WTC11 (cell line): ENCODE results near the gene SPOCD1. TPM values are rescaled to one million over a fixed set of nuclear protein-coding genes. Genes with fewer than 3 reads are reported as not detected.

Experiments used
- ATAC-seq: fragments of 200-7000 bp; cut with Tn5 transposase; 2 replicates; pipeline ENCODE4 v1.10.0; 2021; ENCODE audit warnings: mild to moderate bottlenecking, moderate library complexity
- CTCF ChIA-PET: fragments of 300-600 bp; sonication (Branson Sonifier 250); formaldehyde crosslinking; loops from one replicate; lab custom pipeline; 2021; ENCODE audit warnings: antibody characterized with exemption; lab: Charles Lee
- POLR2A ChIA-PET: fragments of 350-600 bp; sonication (Branson Sonifier 250); formaldehyde crosslinking; loops from one replicate; lab custom pipeline; 2021; ENCODE audit warnings: antibody characterized with exemption; lab: Charles Lee
- DNase-seq: peaks from one replicate; pipeline ENCODE4 v3.0.0; 2021; ENCODE audit warnings: low spot score
- H3K27ac Mint-ChIP-seq: 2 replicates; pipeline ENCODE4 v1.8.0; 2021; ENCODE audit warnings: mixed read lengths
- H3K27me3 Mint-ChIP-seq: 2 replicates; pipeline ENCODE4 v1.8.0; 2021; ENCODE audit warnings: low read depth, mild to moderate bottlenecking, moderate library complexity, mixed read lengths
- H3K36me3 Mint-ChIP-seq: 2 replicates; pipeline ENCODE4 v1.8.0; 2021; ENCODE audit warnings: mixed read lengths
- H3K4me1 Mint-ChIP-seq: 2 replicates; pipeline ENCODE4 v1.8.0; 2022; ENCODE audit warnings: mixed read lengths
- H3K4me3 Mint-ChIP-seq: 2 replicates; pipeline ENCODE4 v1.8.0; 2021; ENCODE audit warnings: mild to moderate bottlenecking, moderate library complexity, mixed read lengths
- H3K9me3 Mint-ChIP-seq: 2 replicates; pipeline ENCODE4 v1.8.0; 2021; ENCODE audit warnings: mixed read lengths
- CREB1 ChIP-seq: sonication (generic); formaldehyde crosslinking; IDR thresholded peaks from 2 replicates; pipeline ENCODE4 v1.8.0; 2023; ENCODE audit warnings: mild to moderate bottlenecking, missing genetic modification reagents
- E2F1 ChIP-seq: sonication (generic); formaldehyde crosslinking; IDR thresholded peaks from 2 replicates; pipeline ENCODE4 v1.8.0; 2022; ENCODE audit warnings: mild to moderate bottlenecking, missing genetic modification reagents
- E2F4 ChIP-seq: sonication (generic); formaldehyde crosslinking; IDR thresholded peaks from 2 replicates; pipeline ENCODE4 v1.8.1; 2022; ENCODE audit warnings: low read depth, mild to moderate bottlenecking, moderate library complexity, missing genetic modification reagents, borderline replicate concordance
- ELF4 ChIP-seq: sonication (generic); formaldehyde crosslinking; IDR thresholded peaks from 2 replicates; pipeline ENCODE4 v1.8.1; 2022; ENCODE audit warnings: low read depth, mild to moderate bottlenecking, moderate library complexity, missing genetic modification reagents
- ETV6 ChIP-seq: sonication (generic); formaldehyde crosslinking; IDR thresholded peaks from 2 replicates; pipeline ENCODE4 v1.8.1; 2022; ENCODE audit warnings: mild to moderate bottlenecking, missing genetic modification reagents
- GTF2I ChIP-seq: fragments of 250-450 bp; sonication (Bioruptor Pico); conservative IDR thresholded peaks from 2 replicates; pipeline ENCODE4 v1.4.0; 2021; ENCODE audit warnings: mild to moderate bottlenecking
- MAX ChIP-seq: sonication (generic); formaldehyde crosslinking; IDR thresholded peaks from 2 replicates; pipeline ENCODE4 v1.8.0; 2022; ENCODE audit warnings: mild to moderate bottlenecking, missing genetic modification reagents
- NR1H2 ChIP-seq: sonication (generic); formaldehyde crosslinking; IDR thresholded peaks from 2 replicates; pipeline ENCODE4 v1.9.0; 2021; ENCODE audit warnings: mild to moderate bottlenecking, moderate library complexity, missing genetic modification reagents
- SMAD3 ChIP-seq: sonication (generic); formaldehyde crosslinking; IDR thresholded peaks from 2 replicates; pipeline ENCODE4 v1.8.0; 2022; ENCODE audit warnings: missing genetic modification reagents, mild to moderate bottlenecking, borderline replicate concordance
- SMAD4 ChIP-seq: sonication (generic); formaldehyde crosslinking; IDR thresholded peaks from 2 replicates; pipeline ENCODE4 v1.8.0; 2022; ENCODE audit warnings: mild to moderate bottlenecking, missing genetic modification reagents
- SP1 ChIP-seq: sonication (generic); formaldehyde crosslinking; conservative IDR thresholded peaks from 2 replicates; pipeline ENCODE4 v1.8.1; 2022; ENCODE audit warnings: missing genetic modification reagents
- STAT6 ChIP-seq: sonication (generic); formaldehyde crosslinking; conservative IDR thresholded peaks from 2 replicates; pipeline ENCODE4 v1.8.1; 2023; ENCODE audit warnings: mild to moderate bottlenecking, low read depth, missing genetic modification reagents, moderate library complexity
- TCF7 ChIP-seq: sonication (generic); formaldehyde crosslinking; IDR thresholded peaks from 2 replicates; pipeline ENCODE4 v1.8.0; 2022; ENCODE audit warnings: mild to moderate bottlenecking, low read depth, missing genetic modification reagents, moderate library complexity
- USF1 ChIP-seq: sonication (generic); formaldehyde crosslinking; IDR thresholded peaks from 2 replicates; pipeline ENCODE4 v1.8.0; 2022; ENCODE audit warnings: mild to moderate bottlenecking, missing genetic modification reagents
- ZBTB21 ChIP-seq: sonication (generic); formaldehyde crosslinking; IDR thresholded peaks from 2 replicates; pipeline ENCODE4 v1.8.1; 2023; ENCODE audit warnings: mild to moderate bottlenecking, missing genetic modification reagents, borderline replicate concordance
- ZBTB43 ChIP-seq: sonication (generic); formaldehyde crosslinking; IDR thresholded peaks from 2 replicates; pipeline ENCODE4 v1.8.1; 2023; ENCODE audit warnings: mild to moderate bottlenecking, missing genetic modification reagents
- ZNF281 ChIP-seq: sonication (generic); formaldehyde crosslinking; IDR thresholded peaks from 2 replicates; pipeline ENCODE4 v1.8.0; 2023; ENCODE audit warnings: mild to moderate bottlenecking, missing genetic modification reagents
- total RNA-seq: library from RNA; stranded (reverse); gene quantifications from 3 replicates; pipeline ENCODE4 v1.2.3, GENCODE V29; 2021

SPOCD1 gene
- total RNA-seq, 1 experiment from 2014 or later = 3.0 TPM

- DNase-seq (peak; percentile 54), ATAC-seq (peak; percentile 8)
- peaks cover 5% of the 10 kb centered on the region for H3K27me3 Mint-ChIP-seq
- no peak overlapping the region for H3K27ac Mint-ChIP-seq
- peaks cover 3% of the 10 kb centered on the region; the same call in 1 of the 2 replicates for H3K9me3 Mint-ChIP-seq
- CTCF ChIA-PET = interaction anchor here (1.0 to 12.9 kb wide), 5 partner anchors 23 to 152 kb away, joined by 3 to 153 read pairs (median 5); partner anchors contain the start of gene PTP4A2
- peaks cover 4% of the 10 kb centered on the region; the same call in 1 of the 2 replicates for H3K4me1 Mint-ChIP-seq
- H3K36me3 Mint-ChIP-seq = no peaks in the 10 kb centered on the region
- POLR2A ChIA-PET = no interaction called here
- no peak overlapping the region for H3K4me3 Mint-ChIP-seq
- TF ChIP-seq ETV6 (no peak), SP1 (CRISPR knock-in tag) (no peak), TCF7 (CRISPR knock-in tag) (no peak), ZBTB43 (no peak), STAT6 (CRISPR knock-in tag) (no peak), SMAD4 (CRISPR knock-in tag) (no peak), ELF4 (CRISPR knock-in tag) (no peak), MAX (no peak), CREB1 (CRISPR knock-in tag) (no peak), E2F1 (CRISPR knock-in tag) (no peak), GTF2I (no peak), ZBTB21 (no peak), SMAD3 (CRISPR knock-in tag) (no peak), ZNF281 (CRISPR knock-in tag) (no peak), USF1 (CRISPR knock-in tag) (no peak), E2F4 (CRISPR knock-in tag) (no peak), NR1H2 (no peak)
These were observed 4.2 kb downstream of the SPOCD1 start for GRCh38 chr1:31811605-31812004.
